ENCODE results near the gene ZXDC.

Gene ZXDC

GRCh38 chr3:126452213-126452612, 23.5 kb downstream of the ZXDC start:
- H3K27ac ChIP-seq: no peak overlapping the region
- TF ChIP-seq CTCF (conservative IDR thresholded peaks at IDR 0.05): no peak

- H3K27ac ChIP-seq: no peak overlapping the region
- TF ChIP-seq CTCF (conservative IDR thresholded peaks at IDR 0.05): no peak
These were observed 24.2 kb downstream of the ZXDC start for GRCh38 chr3:126451511-126451910.

- no peak for TF ChIP-seq CTCF (conservative IDR thresholded peaks at IDR 0.05)
- no peak overlapping the region for H3K27ac ChIP-seq
These were observed 24.9 kb downstream of the ZXDC start for GRCh38 chr3:126450744-126451143.

GRCh38 chr3:126450219-126450618, 25.5 kb downstream of the ZXDC start:
- no peak overlapping the region for H3K27ac ChIP-seq
- TF ChIP-seq CTCF (conservative IDR thresholded peaks at IDR 0.05): no peak

- no peak overlapping the region for H3K27ac ChIP-seq
- TF ChIP-seq CTCF (conservative IDR thresholded peaks at IDR 0.05): no peak
These were observed 26.1 kb downstream of the ZXDC start for GRCh38 chr3:126449621-126450051.

GRCh38 chr3:126448893-126449180, 26.9 kb downstream of the ZXDC start:
- no peak for TF ChIP-seq CTCF (conservative IDR thresholded peaks at IDR 0.05)
- H3K27ac ChIP-seq: no peak overlapping the region

GRCh38 chr3:126448136-126448892, 27.4 kb downstream of the ZXDC start:
- H3K27ac ChIP-seq: no peak overlapping the region
- TF ChIP-seq CTCF (conservative IDR thresholded peaks at IDR 0.05): no peak

Measured in VCaP (cell line).